K562 (cell line): Measurements from ENCODE around the gene PPP1R14C. TPM values are rescaled to one million over a fixed set of nuclear protein-coding genes. Genes with fewer than 3 reads are reported as not detected.

Source experiments
- ATF7 ChIP-seq: fragments of 450-650 bp; IDR thresholded peaks from 2 replicates; pipeline ENCODE4 v1.7.1; 2014; ENCODE audit warnings: mild to moderate bottlenecking, moderate library complexity
- LEF1 ChIP-seq: fragments of 450-650 bp; IDR thresholded peaks from 2 replicates; pipeline ENCODE4 v1.6.1; 2016; ENCODE audit warnings: mild to moderate bottlenecking
- POLR2B ChIP-seq: fragments of 450-650 bp; IDR thresholded peaks from 2 replicates; pipeline ENCODE4 v1.6.1; 2018; ENCODE audit warnings: low read depth; ENCODE audit not compliant: partially characterized antibody
- ZNF197 ChIP-seq: fragments of 200-800 bp; sonication (Bioruptor generic); IDR thresholded peaks from 2 replicates; pipeline ENCODE4 v1.6.1; 2016; ENCODE audit warnings: low read depth, missing genetic modification characterization, missing compliant biosample characterization
- polyA plus RNA-seq, 8 experiments: library from polyadenylated mRNA; depleted of rRNA in 4 of 8; stranded (reverse) in 5 of 8; unstranded in 3 of 8; fragments of >200 nt; fragmentation: Nextera tagmentation in 2 of 8; fragmentation: Illumina TruSeq in 1 of 8; extraction: Ambion mirVana in 2 of 8; extraction: Trizol in 1 of 8; gene quantifications; 2 replicates each; pipeline versions ENCODE4 v1.2.1 to v1.2.3, GENCODE V29; 2011 to 2014; ENCODE audit warnings: inconsistent platforms in 1 of 8, missing spikeins in 1 of 8
- total RNA-seq, 7 experiments: library from RNA; depleted of rRNA in 6 of 7; stranded (reverse); fragments of >200 nt in 6 of 7; fragmentation: Illumina TruSeq in 2 of 7; extraction: Trizol in 2 of 7; gene quantifications; 2 replicates each; pipeline versions ENCODE4 v1.2.1 to v1.2.3, GENCODE V29; 2011 to 2021; ENCODE audit warnings: low replicate concordance in 1 of 7
- TF ChIP-seq, protein P1 (sequence below), 2 experiments: fragments of 450-650 bp in 1 of 2; sonication (generic) in 1 of 2; formaldehyde crosslinking in 1 of 2; IDR thresholded peaks; 2 replicates each; pipeline versions ENCODE4 v1.7.1 to v1.9.0; 2016 to 2022; ENCODE audit warnings: inconsistent platforms in 1 of 2, mild to moderate bottlenecking in 1 of 2, missing genetic modification reagents in 1 of 2
- TF ChIP-seq, protein P2 (sequence below): fragments of 250-450 bp; sonication (Bioruptor Pico); IDR thresholded peaks from 2 replicates; pipeline ENCODE4 v1.4.0; 2020; ENCODE audit warnings: mild to moderate bottlenecking, moderate library complexity
- TF ChIP-seq, protein P3 (sequence below): fragments of 250-450 bp; sonication (Bioruptor Pico); IDR thresholded peaks from 2 replicates; pipeline ENCODE4 v1.5.0; 2021; ENCODE audit warnings: mild to moderate bottlenecking, borderline replicate concordance
- TF ChIP-seq, protein P4 (sequence below): sonication (generic); formaldehyde crosslinking; IDR thresholded peaks from 2 replicates; pipeline ENCODE4 v1.8.1; 2023; ENCODE audit warnings: mild to moderate bottlenecking, missing genetic modification reagents

PPP1R14C gene
- total and polyA plus RNA-seq, 9 of the 15 experiments (the other 6 are each of a cell fraction or from before 2014, with no cell fraction given): 4.5 to 16.6 (median 11.9) TPM

DNA sequence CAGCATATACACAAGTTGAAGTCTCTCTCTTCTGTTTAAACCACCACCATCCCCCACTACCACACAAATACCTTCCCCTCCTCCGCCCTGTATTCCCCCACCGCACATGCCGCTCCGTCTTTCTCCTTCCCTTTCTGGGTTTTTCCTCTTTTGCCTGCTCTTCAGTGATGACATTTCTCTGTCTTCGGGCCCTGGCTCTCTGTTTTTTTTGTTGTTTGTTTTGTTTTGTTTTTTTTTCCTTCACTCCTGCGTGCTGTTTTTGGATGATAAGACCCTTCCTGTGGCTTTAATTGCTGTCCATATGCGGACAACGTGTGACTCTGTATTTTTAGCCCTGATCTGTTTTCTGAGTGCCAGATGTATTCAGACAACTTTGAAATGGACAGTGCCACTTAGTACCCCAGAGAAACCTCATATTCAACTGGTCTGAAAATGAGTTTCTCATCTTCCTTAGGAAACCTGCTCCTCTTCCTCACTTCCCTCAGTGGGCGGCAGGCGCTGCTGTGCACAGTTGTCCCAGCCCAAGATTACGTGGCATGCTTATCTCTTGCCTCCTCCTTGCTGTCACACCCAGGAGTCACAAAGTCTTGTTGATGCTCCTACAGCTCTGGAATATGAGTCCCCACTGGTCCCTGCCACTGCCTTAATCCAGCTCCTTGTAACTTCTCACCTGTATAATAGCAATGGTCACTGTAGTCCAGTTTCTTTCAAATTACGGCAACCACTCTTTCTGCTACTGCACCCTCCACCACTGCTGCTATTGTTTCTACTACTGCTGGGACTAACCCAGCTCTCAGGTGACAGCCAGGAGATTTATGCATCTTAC lies 8.2 kb downstream of the PPP1R14C start (continued):
- TF ChIP-seq, protein P1, sequence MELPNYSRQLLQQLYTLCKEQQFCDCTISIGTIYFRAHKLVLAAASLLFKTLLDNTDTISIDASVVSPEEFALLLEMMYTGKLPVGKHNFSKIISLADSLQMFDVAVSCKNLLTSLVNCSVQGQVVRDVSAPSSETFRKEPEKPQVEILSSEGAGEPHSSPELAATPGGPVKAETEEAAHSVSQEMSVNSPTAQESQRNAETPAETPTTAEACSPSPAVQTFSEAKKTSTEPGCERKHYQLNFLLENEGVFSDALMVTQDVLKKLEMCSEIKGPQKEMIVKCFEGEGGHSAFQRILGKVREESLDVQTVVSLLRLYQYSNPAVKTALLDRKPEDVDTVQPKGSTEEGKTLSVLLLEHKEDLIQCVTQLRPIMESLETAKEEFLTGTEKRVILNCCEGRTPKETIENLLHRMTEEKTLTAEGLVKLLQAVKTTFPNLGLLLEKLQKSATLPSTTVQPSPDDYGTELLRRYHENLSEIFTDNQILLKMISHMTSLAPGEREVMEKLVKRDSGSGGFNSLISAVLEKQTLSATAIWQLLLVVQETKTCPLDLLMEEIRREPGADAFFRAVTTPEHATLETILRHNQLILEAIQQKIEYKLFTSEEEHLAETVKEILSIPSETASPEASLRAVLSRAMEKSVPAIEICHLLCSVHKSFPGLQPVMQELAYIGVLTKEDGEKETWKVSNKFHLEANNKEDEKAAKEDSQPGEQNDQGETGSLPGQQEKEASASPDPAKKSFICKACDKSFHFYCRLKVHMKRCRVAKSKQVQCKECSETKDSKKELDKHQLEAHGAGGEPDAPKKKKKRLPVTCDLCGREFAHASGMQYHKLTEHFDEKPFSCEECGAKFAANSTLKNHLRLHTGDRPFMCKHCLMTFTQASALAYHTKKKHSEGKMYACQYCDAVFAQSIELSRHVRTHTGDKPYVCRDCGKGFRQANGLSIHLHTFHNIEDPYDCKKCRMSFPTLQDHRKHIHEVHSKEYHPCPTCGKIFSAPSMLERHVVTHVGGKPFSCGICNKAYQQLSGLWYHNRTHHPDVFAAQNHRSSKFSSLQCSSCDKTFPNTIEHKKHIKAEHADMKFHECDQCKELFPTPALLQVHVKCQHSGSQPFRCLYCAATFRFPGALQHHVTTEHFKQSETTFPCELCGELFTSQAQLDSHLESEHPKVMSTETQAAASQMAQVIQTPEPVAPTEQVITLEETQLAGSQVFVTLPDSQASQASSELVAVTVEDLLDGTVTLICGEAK (IDR thresholded peaks at IDR 0.05): peak; percentile 59
- TF ChIP-seq, protein P1 (CRISPR knock-in tag; IDR thresholded peaks at IDR 0.05): no peak
- TF ChIP-seq, protein P2, sequence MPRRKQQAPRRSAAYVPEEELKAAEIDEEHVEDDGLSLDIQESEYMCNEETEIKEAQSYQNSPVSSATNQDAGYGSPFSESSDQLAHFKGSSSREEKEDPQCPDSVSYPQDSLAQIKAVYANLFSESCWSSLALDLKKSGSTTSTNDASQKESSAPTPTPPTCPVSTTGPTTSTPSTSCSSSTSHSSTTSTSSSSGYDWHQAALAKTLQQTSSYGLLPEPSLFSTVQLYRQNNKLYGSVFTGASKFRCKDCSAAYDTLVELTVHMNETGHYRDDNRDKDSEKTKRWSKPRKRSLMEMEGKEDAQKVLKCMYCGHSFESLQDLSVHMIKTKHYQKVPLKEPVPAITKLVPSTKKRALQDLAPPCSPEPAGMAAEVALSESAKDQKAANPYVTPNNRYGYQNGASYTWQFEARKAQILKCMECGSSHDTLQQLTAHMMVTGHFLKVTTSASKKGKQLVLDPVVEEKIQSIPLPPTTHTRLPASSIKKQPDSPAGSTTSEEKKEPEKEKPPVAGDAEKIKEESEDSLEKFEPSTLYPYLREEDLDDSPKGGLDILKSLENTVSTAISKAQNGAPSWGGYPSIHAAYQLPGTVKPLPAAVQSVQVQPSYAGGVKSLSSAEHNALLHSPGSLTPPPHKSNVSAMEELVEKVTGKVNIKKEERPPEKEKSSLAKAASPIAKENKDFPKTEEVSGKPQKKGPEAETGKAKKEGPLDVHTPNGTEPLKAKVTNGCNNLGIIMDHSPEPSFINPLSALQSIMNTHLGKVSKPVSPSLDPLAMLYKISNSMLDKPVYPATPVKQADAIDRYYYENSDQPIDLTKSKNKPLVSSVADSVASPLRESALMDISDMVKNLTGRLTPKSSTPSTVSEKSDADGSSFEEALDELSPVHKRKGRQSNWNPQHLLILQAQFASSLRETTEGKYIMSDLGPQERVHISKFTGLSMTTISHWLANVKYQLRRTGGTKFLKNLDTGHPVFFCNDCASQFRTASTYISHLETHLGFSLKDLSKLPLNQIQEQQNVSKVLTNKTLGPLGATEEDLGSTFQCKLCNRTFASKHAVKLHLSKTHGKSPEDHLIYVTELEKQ (CRISPR knock-in tag): no peak
- TF ChIP-seq, protein P3, sequence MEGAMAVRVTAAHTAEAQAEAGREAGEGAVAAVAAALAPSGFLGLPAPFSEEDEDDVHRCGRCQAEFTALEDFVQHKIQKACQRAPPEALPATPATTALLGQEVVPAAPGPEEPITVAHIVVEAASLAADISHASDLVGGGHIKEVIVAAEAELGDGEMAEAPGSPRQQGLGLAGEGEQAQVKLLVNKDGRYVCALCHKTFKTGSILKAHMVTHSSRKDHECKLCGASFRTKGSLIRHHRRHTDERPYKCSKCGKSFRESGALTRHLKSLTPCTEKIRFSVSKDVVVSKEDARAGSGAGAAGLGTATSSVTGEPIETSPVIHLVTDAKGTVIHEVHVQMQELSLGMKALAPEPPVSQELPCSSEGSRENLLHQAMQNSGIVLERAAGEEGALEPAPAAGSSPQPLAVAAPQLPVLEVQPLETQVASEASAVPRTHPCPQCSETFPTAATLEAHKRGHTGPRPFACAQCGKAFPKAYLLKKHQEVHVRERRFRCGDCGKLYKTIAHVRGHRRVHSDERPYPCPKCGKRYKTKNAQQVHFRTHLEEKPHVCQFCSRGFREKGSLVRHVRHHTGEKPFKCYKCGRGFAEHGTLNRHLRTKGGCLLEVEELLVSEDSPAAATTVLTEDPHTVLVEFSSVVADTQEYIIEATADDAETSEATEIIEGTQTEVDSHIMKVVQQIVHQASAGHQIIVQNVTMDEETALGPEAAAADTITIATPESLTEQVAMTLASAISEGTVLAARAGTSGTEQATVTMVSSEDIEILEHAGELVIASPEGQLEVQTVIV (CRISPR knock-in tag): no peak
- TF ChIP-seq POLR2B: peak; percentile 70
- peak; percentile 94 for TF ChIP-seq LEF1
- TF ChIP-seq, protein P4, sequence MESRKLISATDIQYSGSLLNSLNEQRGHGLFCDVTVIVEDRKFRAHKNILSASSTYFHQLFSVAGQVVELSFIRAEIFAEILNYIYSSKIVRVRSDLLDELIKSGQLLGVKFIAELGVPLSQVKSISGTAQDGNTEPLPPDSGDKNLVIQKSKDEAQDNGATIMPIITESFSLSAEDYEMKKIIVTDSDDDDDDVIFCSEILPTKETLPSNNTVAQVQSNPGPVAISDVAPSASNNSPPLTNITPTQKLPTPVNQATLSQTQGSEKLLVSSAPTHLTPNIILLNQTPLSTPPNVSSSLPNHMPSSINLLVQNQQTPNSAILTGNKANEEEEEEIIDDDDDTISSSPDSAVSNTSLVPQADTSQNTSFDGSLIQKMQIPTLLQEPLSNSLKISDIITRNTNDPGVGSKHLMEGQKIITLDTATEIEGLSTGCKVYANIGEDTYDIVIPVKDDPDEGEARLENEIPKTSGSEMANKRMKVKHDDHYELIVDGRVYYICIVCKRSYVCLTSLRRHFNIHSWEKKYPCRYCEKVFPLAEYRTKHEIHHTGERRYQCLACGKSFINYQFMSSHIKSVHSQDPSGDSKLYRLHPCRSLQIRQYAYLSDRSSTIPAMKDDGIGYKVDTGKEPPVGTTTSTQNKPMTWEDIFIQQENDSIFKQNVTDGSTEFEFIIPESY (CRISPR knock-in tag): no peak
- no peak for TF ChIP-seq ZNF197 (CRISPR knock-in tag)
- peak; percentile 83 for TF ChIP-seq ATF7
